Measurements from ENCODE around the gene IRF5. TPM values are rescaled to one million over a fixed set of nuclear protein-coding genes. Genes with fewer than 3 reads are reported as not detected.
A peak's percentile ranks its signal among the peaks of the same experiment; 100 is the strongest.

IRF5 gene, protein sequence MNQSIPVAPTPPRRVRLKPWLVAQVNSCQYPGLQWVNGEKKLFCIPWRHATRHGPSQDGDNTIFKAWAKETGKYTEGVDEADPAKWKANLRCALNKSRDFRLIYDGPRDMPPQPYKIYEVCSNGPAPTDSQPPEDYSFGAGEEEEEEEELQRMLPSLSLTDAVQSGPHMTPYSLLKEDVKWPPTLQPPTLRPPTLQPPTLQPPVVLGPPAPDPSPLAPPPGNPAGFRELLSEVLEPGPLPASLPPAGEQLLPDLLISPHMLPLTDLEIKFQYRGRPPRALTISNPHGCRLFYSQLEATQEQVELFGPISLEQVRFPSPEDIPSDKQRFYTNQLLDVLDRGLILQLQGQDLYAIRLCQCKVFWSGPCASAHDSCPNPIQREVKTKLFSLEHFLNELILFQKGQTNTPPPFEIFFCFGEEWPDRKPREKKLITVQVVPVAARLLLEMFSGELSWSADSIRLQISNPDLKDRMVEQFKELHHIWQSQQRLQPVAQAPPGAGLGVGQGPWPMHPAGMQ
- 19.9 TPM in 2 replicates for total RNA-seq

GRCh38 chr7:128937647-128938543 lies at the start of gene IRF5:
TSS of gene IRF5 (plus strand) at chr7:128937927. CDS start at chr7:128942082, 4,155 bp downstream.
- Histone ChIP-seq H3K36me3 (ENCODE audit: control insufficient read depth, insufficient read depth, low read length) (no peaks in the 10 kb centered on the region), H3K27me3 (ENCODE audit: control insufficient read depth, insufficient read depth, low read length) (no peaks in the 10 kb centered on the region), H3K4me3 (ENCODE audit: low read depth, low read length) (peak within 1 kb of the TSS; percentile 64)
- no peak for TF ChIP-seq CTCF (IDR thresholded peaks at IDR 0.05; ENCODE audit: insufficient read depth, low read length, poor library complexity, severe bottlenecking)
- DNase-seq (ENCODE audit: low read depth), result no peak

- Histone ChIP-seq H3K27me3 (ENCODE audit: control insufficient read depth, insufficient read depth, low read length) (peaks cover 16% of the 10 kb centered on the region), H3K36me3 (ENCODE audit: control insufficient read depth, insufficient read depth, low read length) (no peaks in the 10 kb centered on the region), H3K4me3 (ENCODE audit: low read depth, low read length) (no peak overlapping the region)
- no peak for DNase-seq (ENCODE audit: low read depth)
- no peak for TF ChIP-seq CTCF (IDR thresholded peaks at IDR 0.05; ENCODE audit: insufficient read depth, low read length, poor library complexity, severe bottlenecking)
Observed at GRCh38 chr7:128888039-128888755, 49.5 kb upstream of the IRF5 start.

DNA sequence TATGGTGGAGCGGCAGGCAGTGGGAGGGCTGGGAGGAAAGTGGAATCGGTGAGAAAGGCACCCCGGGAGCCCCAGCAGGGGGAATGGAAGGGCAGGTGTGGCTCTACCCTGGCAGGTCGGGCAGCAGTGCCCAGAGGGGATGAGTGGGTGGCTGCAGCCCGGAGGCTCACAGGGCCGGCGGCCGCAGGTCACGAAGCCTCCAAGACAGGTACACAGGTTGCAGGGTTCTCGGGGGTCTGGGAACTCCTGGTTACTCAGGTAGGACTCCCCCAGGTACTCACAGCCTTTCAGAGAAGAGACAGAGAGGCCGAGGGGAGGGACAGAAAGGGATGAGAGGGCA lies 49.0 kb upstream of the IRF5 start:
- no peak for TF ChIP-seq CTCF (IDR thresholded peaks at IDR 0.05; ENCODE audit: insufficient read depth, low read length, poor library complexity, severe bottlenecking)
- no peaks in the 10 kb centered on the region for H3K36me3 ChIP-seq (ENCODE audit: control insufficient read depth, insufficient read depth, low read length)
- H3K4me3 ChIP-seq (ENCODE audit: low read depth, low read length), result no peak overlapping the region
- peaks cover 16% of the 10 kb centered on the region for H3K27me3 ChIP-seq (ENCODE audit: control insufficient read depth, insufficient read depth, low read length)
- no peak for DNase-seq (ENCODE audit: low read depth)

DNA sequence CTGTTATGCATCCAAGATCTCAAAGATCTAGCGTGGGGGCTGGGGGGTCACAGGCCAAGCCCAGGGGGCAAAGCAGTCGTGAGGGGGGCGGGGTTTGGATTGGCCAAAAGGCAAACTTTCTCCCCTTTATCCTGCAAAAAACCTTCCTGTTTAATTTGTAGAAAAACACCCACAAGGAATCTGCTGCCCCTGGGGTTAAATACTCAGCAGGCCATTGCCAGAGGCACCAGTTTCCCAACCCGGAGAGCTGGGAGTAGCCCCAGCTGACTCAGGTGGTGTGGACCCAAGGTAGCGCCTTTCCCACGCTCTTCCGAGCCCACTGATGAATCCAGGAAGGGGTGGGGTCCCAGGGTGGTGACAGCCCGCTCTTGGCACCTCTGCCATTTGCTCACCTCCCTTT lies 48.6 kb upstream of the IRF5 start:
- H3K36me3 ChIP-seq (ENCODE audit: control insufficient read depth, insufficient read depth, low read length), result no peaks in the 10 kb centered on the region
- no peak for TF ChIP-seq CTCF (IDR thresholded peaks at IDR 0.05; ENCODE audit: insufficient read depth, low read length, poor library complexity, severe bottlenecking)
- H3K27me3 ChIP-seq (ENCODE audit: control insufficient read depth, insufficient read depth, low read length), result peaks cover 16% of the 10 kb centered on the region
- H3K4me3 ChIP-seq (ENCODE audit: low read depth, low read length), result no peak overlapping the region
- DNase-seq (ENCODE audit: low read depth), result no peak

- no peak for DNase-seq (ENCODE audit: low read depth)
- Histone ChIP-seq H3K36me3 (ENCODE audit: control insufficient read depth, insufficient read depth, low read length) (no peaks in the 10 kb centered on the region), H3K27me3 (ENCODE audit: control insufficient read depth, insufficient read depth, low read length) (peaks cover 13% of the 10 kb centered on the region), H3K4me3 (ENCODE audit: low read depth, low read length) (no peak overlapping the region)
- TF ChIP-seq CTCF (IDR thresholded peaks at IDR 0.05; ENCODE audit: insufficient read depth, low read length, poor library complexity, severe bottlenecking), result no peak
Observed at GRCh38 chr7:128890306-128891109, 47.2 kb upstream of the IRF5 start.

Data from kidney epithelial cell (primary cell).